HG02885 (cell line): ENCODE results near the gene PDIK1L.

Source experiments
- ATAC-seq: cut with Tn5 transposase; IDR thresholded peaks from one replicate; pipeline ENCODE4 v1.9.1; 2021; ENCODE audit warnings: mild to moderate bottlenecking; ENCODE audit not compliant: unreplicated experiment, poor library complexity

The PDIK1L gene

GRCh38 chr1:26145960-26146294 lies 34.3 kb downstream of the PDIK1L start:
- no peak for ATAC-seq

- no peak for ATAC-seq
Observed at GRCh38 chr1:26148887-26149286, 37.3 kb downstream of the PDIK1L start.

GRCh38 chr1:26153966-26154532 lies 42.4 kb downstream of the PDIK1L start:
- ATAC-seq: no peak

- no peak for ATAC-seq
Observed at GRCh38 chr1:26154750-26155149, 43.1 kb downstream of the PDIK1L start.

DNA sequence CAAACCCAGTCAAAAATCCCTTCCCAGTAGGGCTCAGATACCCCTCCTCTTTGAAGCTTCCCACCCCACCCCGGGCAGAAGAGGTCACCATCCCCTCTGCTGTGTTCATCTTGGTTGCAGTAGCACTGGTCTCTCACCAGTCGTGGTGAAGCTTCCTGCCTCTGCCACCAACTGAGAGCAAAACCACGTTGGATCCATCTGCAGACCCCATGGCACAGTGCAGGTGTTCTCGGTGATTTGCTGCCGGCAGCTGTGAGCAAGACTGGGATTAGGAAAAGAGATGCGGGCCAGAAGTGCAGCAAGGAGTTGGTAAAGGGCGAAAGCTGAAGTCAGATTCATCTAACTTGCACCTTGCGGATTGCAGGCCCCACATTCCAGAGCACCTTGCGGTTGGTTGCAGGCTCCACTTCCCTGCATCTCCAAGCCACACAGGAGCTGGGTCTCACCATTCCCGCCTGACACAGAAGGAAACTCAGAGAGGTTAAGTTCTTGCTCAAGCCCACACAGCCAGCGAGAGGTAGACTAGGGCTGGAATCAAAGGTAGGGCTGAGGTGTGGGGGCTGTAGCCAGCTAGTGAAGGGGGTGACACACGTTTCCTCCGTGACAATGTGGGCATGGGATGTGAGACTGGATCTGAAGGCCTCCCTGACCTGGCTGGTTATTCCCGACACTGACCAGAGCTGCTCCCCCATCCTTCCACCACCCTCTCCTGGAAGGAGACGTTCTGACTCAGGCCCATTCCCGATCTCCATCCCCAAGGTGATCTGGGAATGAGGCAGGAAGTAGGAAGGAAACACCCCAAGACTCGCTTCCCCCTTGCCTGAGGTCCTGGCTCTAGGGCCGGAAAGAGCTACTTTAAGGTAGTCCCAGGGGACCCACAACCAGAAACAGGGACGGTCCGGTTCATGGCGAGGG lies 44.0 kb downstream of the PDIK1L start:
- no peak for ATAC-seq

- ATAC-seq: no peak
Observed at GRCh38 chr1:26156285-26157038, 44.8 kb downstream of the PDIK1L start.

GRCh38 chr1:26158271-26158907 lies 46.8 kb downstream of the PDIK1L start:
- no peak for ATAC-seq

GRCh38 chr1:26158908-26159742 lies 47.5 kb downstream of the PDIK1L start, which contains the start of gene FAM110D:
FAM110D (plus strand) TSS chr1:26159079; CDS start chr1:26161292, 2,213 bp downstream.
- ATAC-seq: no peak

- no peak for ATAC-seq
Observed at GRCh38 chr1:26159743-26160039, 48.1 kb downstream of the PDIK1L start.

- no peak for ATAC-seq
Observed at GRCh38 chr1:26160527-26161414, 49.1 kb downstream of the PDIK1L start.

- no peak for ATAC-seq
Observed at GRCh38 chr1:26161415-26162219, 50.0 kb downstream of the PDIK1L start.

GRCh38 chr1:26162220-26162709 lies 50.6 kb downstream of the PDIK1L start:
- no peak for ATAC-seq

GRCh38 chr1:26163684-26164035 lies 52.0 kb downstream of the PDIK1L start:
- no peak for ATAC-seq

GRCh38 chr1:26164036-26164860 lies 52.6 kb downstream of the PDIK1L start:
- ATAC-seq: no peak

GRCh38 chr1:26164861-26165842 lies 53.5 kb downstream of the PDIK1L start:
- ATAC-seq: no peak

DNA sequence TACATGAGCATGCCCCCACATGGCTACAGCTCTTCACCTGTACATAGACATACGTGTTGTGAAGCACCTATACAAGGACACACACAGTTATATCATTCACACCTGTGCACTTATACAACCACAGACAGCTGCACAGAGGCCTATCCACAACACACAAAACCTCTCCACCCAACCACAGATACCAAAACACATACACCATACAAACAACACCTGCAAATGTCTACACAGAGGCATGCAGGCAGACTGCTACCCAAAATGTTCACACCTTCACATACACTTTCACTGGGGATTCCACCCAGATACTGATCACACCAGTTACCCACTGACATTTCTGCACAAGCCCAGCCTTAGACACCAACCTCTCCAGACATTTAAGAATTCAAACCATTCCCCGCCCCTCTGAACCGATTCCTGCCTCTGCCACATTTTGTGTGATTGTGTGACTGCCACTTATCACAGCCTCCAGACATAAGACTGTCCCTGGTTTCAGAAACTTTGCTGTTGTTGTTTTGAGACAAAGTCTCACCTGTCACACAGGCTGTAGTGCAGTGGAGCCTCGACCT lies 55.2 kb downstream of the PDIK1L start:
- ATAC-seq: no peak
